CD14-positive monocyte (primary cell): ENCODE results near the gene CAPN3. TPM values are rescaled to one million over a fixed set of nuclear protein-coding genes. Genes with fewer than 3 reads are reported as not detected.

Experiments used
- DNase-seq, 3 donors: peaks; one replicate each; pipeline ENCODE4 v3.0.0-alpha.2; 2011 to 2022
- H2AFZ ChIP-seq: 2 replicates; pipeline ENCODE4 v1.6.0; 2012; ENCODE audit warnings: mild to moderate bottlenecking, low read depth, low read length, inconsistent platforms; ENCODE audit not compliant: insufficient read depth, poor library complexity, severe bottlenecking
- H3K27ac ChIP-seq, 2 donors: 1 replicate in 1 of 2; 2 replicates in 1 of 2; pipeline ENCODE4 v1.5.1; 2012 to 2013; ENCODE audit warnings: low read length in 2 of 2, control low read depth in 1 of 2, inconsistent platforms in 1 of 2, low read depth in 1 of 2, mild to moderate bottlenecking in 1 of 2
- H3K27me3 ChIP-seq, 2 donors: one replicate each; pipeline versions ENCODE4 v1.6.0 to v1.6.1; 2011 to 2013; ENCODE audit warnings: low read length in 2 of 2; ENCODE audit not compliant: control insufficient read depth in 2 of 2, insufficient read depth in 2 of 2
- H3K36me3 ChIP-seq, 2 donors: replicated peaks in 1 of 2; 1 replicate in 1 of 2; 2 replicates in 1 of 2; pipeline versions ENCODE4 v1.5.1 to v1.6.1; 2012 to 2013; ENCODE audit warnings: low read length in 2 of 2, control low read depth in 1 of 2, inconsistent platforms in 1 of 2, mild to moderate bottlenecking in 1 of 2; ENCODE audit not compliant: insufficient read depth in 2 of 2, control insufficient read depth in 1 of 2
- H3K4me1 ChIP-seq, 2 donors: 1 replicate in 1 of 2; 2 replicates in 1 of 2; pipeline versions ENCODE4 v1.5.1 to v1.6.1; 2012 to 2013; ENCODE audit warnings: low read length in 2 of 2, control low read depth in 1 of 2, inconsistent platforms in 1 of 2, mild to moderate bottlenecking in 1 of 2, moderate library complexity in 1 of 2; ENCODE audit not compliant: insufficient read depth in 2 of 2, control insufficient read depth in 1 of 2
- H3K4me2 ChIP-seq: replicated peaks from 2 replicates; pipeline ENCODE3; 2012; ENCODE audit warnings: low read length, moderate library complexity, mild to moderate bottlenecking; ENCODE audit not compliant: poor library complexity, severe bottlenecking; ENCODE audit errors: extremely low read depth
- H3K4me3 ChIP-seq, 3 experiments: fragments of 200-600 bp in 1 of 3; sonication (generic) in 1 of 3; replicated peaks in 1 of 3; 1 replicate in 2 of 3; 2 replicates in 1 of 3; pipeline ENCODE4 v1.5.1; 2011 to 2013; ENCODE audit warnings: low read length in 3 of 3, mild to moderate bottlenecking in 3 of 3, control low read depth in 2 of 3, low read depth in 2 of 3, inconsistent platforms in 1 of 3, moderate library complexity in 1 of 3
- H3K79me2 ChIP-seq: 2 replicates; pipeline ENCODE4 v1.6.0; 2012; ENCODE audit warnings: mild to moderate bottlenecking, control low read depth, inconsistent platforms, low read length, moderate library complexity; ENCODE audit not compliant: insufficient read depth
- H3K9ac ChIP-seq: 2 replicates; pipeline ENCODE4 v1.6.0; 2017; ENCODE audit warnings: low read length, mild to moderate bottlenecking; ENCODE audit not compliant: insufficient read depth, poor library complexity, severe bottlenecking
- H3K9me3 ChIP-seq, 2 donors: replicated peaks in 1 of 2; 1 replicate in 1 of 2; 2 replicates in 1 of 2; pipeline versions ENCODE4 v1.5.1 to v1.6.1; 2012 to 2013; ENCODE audit warnings: low read length in 2 of 2, control low read depth in 1 of 2; ENCODE audit not compliant: control insufficient read depth in 1 of 2, insufficient read depth in 1 of 2
- H4K20me1 ChIP-seq: 2 replicates; pipeline ENCODE4 v1.6.0; 2012; ENCODE audit warnings: mild to moderate bottlenecking, low read length, control low read depth, moderate library complexity; ENCODE audit not compliant: insufficient read depth
- H3K27ac Mint-ChIP-seq, 7 donors: one replicate each; pipeline ENCODE4 v1.8.0; 2020; ENCODE audit warnings: mild to moderate bottlenecking in 7 of 7, mixed read lengths in 7 of 7, moderate library complexity in 6 of 7, inconsistent platforms in 2 of 7
- H3K27me3 Mint-ChIP-seq, 3 donors: one replicate each; pipeline ENCODE4 v1.8.0; 2021 to 2022; ENCODE audit warnings: low read depth in 3 of 3, mild to moderate bottlenecking in 3 of 3, mixed read lengths in 3 of 3, moderate library complexity in 3 of 3, inconsistent platforms in 1 of 3
- H3K36me3 Mint-ChIP-seq, 2 donors: one replicate each; pipeline ENCODE4 v1.8.0; 2020; ENCODE audit warnings: mixed read lengths in 2 of 2, inconsistent platforms in 1 of 2, mild to moderate bottlenecking in 1 of 2
- H3K4me1 Mint-ChIP-seq: one replicate; pipeline ENCODE4 v1.8.0; 2020; ENCODE audit warnings: mild to moderate bottlenecking, mixed read lengths
- H3K4me3 Mint-ChIP-seq, 2 donors: one replicate each; pipeline ENCODE4 v1.8.0; 2020; ENCODE audit warnings: mild to moderate bottlenecking in 2 of 2, mixed read lengths in 2 of 2, moderate library complexity in 1 of 2
- H3K9me3 Mint-ChIP-seq, 7 donors: one replicate each; pipeline ENCODE4 v1.8.0; 2020 to 2022; ENCODE audit warnings: mixed read lengths in 7 of 7, mild to moderate bottlenecking in 6 of 7, moderate library complexity in 6 of 7, inconsistent platforms in 2 of 7
- WGBS: methylation state at CpG from one replicate; pipeline ENCODE4 v1.1.5; 2013; ENCODE audit warnings: missing lambda C conversion rate; ENCODE audit not compliant: insufficient coverage; 5-methylcytosine and 5-hydroxymethylcytosine counted together
- intact Hi-C, 2 donors: fragments of 100-400 bp; cut with micrococcal nuclease; formaldehyde crosslinking; loops; one replicate each; pipeline versions ENCODE4 v1.15.0 to v1.15.1; 2023
- polyA plus RNA-seq, 3 donors: library from polyadenylated mRNA; depleted of rRNA in 1 of 3; unstranded in 2 of 3; stranded (reverse) in 1 of 3; fragments of 300-500 nt in 2 of 3; fragments of >200 nt in 1 of 3; fragmentation: Illumina TruSeq in 2 of 3; gene quantifications; 1 replicate in 2 of 3; 2 replicates in 1 of 3; pipeline ENCODE4 v1.2.3, GENCODE V29; 2012 to 2021
- TF ChIP-seq, protein P1 (sequence below): fragments of 200-600 bp; IDR thresholded peaks from one replicate; pipeline ENCODE4 v1.8.0; 2022; ENCODE audit warnings: antibody characterized with exemption, mild to moderate bottlenecking

CAPN3 gene
- polyA plus RNA-seq, 3 donors, result 2.9 to 76.5 (median 3.6) TPM

DNA sequence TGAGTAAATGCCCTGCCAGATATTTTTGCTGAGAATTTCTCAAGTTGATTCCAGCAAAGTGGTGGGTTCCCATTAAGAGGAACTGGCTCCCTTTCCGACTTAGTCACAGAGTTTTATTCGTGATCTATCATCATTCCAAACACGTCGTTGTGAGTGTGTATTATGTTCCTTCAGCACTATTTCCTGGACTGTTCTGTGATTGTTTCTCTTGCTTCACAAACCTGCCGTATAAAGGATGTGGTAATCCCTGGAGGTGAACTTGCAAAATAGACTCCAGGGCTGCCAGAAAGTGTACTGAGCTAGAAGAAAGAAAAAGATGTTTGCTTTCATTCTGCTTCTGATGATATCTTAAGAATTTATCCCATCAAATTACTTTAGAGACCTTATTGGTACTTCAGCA is 14.5 kb upstream of the CAPN3 start:
- Histone ChIP-seq H3K79me2 (no peaks in the 10 kb centered on the region), H3K4me3 (no peak overlapping the region), H2AFZ (no peak overlapping the region), H3K9ac (no peak overlapping the region), H4K20me1 (no peaks in the 10 kb centered on the region), H3K9me3 (no peaks in the 10 kb centered on the region), H3K4me2 (no peak overlapping the region), H3K27ac (no peak overlapping the region), H3K36me3 (peaks cover 84 to 88% of the 10 kb centered on the region in 2 donors), H3K4me1 (no peaks in the 10 kb centered on the region), H3K27me3 (no peaks in the 10 kb centered on the region)
- peaks cover 77 to 87% of the 10 kb centered on the region in 2 donors for H3K36me3 Mint-ChIP-seq
- TF ChIP-seq, protein P1, sequence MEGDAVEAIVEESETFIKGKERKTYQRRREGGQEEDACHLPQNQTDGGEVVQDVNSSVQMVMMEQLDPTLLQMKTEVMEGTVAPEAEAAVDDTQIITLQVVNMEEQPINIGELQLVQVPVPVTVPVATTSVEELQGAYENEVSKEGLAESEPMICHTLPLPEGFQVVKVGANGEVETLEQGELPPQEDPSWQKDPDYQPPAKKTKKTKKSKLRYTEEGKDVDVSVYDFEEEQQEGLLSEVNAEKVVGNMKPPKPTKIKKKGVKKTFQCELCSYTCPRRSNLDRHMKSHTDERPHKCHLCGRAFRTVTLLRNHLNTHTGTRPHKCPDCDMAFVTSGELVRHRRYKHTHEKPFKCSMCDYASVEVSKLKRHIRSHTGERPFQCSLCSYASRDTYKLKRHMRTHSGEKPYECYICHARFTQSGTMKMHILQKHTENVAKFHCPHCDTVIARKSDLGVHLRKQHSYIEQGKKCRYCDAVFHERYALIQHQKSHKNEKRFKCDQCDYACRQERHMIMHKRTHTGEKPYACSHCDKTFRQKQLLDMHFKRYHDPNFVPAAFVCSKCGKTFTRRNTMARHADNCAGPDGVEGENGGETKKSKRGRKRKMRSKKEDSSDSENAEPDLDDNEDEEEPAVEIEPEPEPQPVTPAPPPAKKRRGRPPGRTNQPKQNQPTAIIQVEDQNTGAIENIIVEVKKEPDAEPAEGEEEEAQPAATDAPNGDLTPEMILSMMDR, result no peak
- H3K27ac Mint-ChIP-seq, result no peak overlapping the region
- no peak for DNase-seq
- no CpG with 5 or more reads among the region's 5 CpGs for WGBS
- intact Hi-C loops, result no loop called here
- H3K9me3 Mint-ChIP-seq, result no peaks in the 10 kb centered on the region
- H3K4me3 Mint-ChIP-seq, result no peak overlapping the region
- H3K4me1 Mint-ChIP-seq, result no peaks in the 10 kb centered on the region
- no peaks in the 10 kb centered on the region for H3K27me3 Mint-ChIP-seq

DNA sequence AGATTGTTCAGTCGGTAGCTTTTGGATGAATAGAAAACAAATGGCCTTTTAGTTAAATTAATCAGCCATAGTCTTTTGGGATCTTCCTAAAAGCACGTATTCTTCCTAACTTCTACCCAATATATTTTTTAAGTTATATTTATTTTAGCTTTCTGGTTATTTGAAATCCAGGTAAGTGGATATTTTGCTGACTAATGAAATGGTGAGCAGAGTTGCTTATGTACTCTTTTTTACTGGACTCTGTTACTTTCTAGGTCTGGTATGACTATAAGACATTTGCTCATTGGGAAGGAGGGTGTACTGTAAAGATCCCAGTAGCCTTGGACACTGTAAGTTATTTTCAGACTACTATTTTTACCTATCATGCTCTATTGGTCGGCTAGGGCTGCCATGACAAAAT is 13.8 kb upstream of the CAPN3 start:
- Histone ChIP-seq H3K27me3 (no peaks in the 10 kb centered on the region), H3K9ac (no peak overlapping the region), H3K4me2 (no peak overlapping the region), H3K4me3 (no peak overlapping the region), H3K4me1 (no peaks in the 10 kb centered on the region), H3K36me3 (peaks cover 82 to 88% of the 10 kb centered on the region in 2 donors), H4K20me1 (no peaks in the 10 kb centered on the region), H3K9me3 (no peaks in the 10 kb centered on the region), H3K79me2 (no peaks in the 10 kb centered on the region), H3K27ac (no peak overlapping the region), H2AFZ (no peak overlapping the region)
- no peak for DNase-seq
- WGBS, result no CpG with 5 or more reads among the region's 3 CpGs
- no peaks in the 10 kb centered on the region for H3K27me3 Mint-ChIP-seq
- H3K4me3 Mint-ChIP-seq, result no peak overlapping the region
- no peaks in the 10 kb centered on the region for H3K9me3 Mint-ChIP-seq
- peaks cover 75 to 87% of the 10 kb centered on the region in 2 donors for H3K36me3 Mint-ChIP-seq
- TF ChIP-seq, protein P1, result no peak
- no peak overlapping the region for H3K27ac Mint-ChIP-seq
- intact Hi-C loops, result no loop called here
- no peaks in the 10 kb centered on the region for H3K4me1 Mint-ChIP-seq
